Suprapubic skin (tissue), 3 donors: ENCODE results near the gene CDC42BPA.

ENCODE experiments used
- EP300 ChIP-seq: sonication (generic); formaldehyde crosslinking; IDR thresholded peaks from one replicate; pipeline ENCODE4 v1.6.1; 2017; ENCODE audit warnings: antibody characterized with exemption
- POLR2A ChIP-seq, 2 donors: fragments of 450-650 bp; IDR thresholded peaks; one replicate each; pipeline ENCODE4 v1.6.1; 2017; ENCODE audit warnings: antibody characterized with exemption in 2 of 2, mild to moderate bottlenecking in 2 of 2, moderate library complexity in 2 of 2
- TF ChIP-seq, protein P1 (sequence below), 2 donors: fragments of 200-600 bp in 1 of 2; fragments of 450-650 bp in 1 of 2; sonication (generic) in 1 of 2; IDR thresholded peaks; one replicate each; pipeline ENCODE4 v1.5.1; 2016 to 2019; ENCODE audit warnings: antibody characterized with exemption in 2 of 2, mild to moderate bottlenecking in 1 of 2, moderate library complexity in 1 of 2

DNA sequence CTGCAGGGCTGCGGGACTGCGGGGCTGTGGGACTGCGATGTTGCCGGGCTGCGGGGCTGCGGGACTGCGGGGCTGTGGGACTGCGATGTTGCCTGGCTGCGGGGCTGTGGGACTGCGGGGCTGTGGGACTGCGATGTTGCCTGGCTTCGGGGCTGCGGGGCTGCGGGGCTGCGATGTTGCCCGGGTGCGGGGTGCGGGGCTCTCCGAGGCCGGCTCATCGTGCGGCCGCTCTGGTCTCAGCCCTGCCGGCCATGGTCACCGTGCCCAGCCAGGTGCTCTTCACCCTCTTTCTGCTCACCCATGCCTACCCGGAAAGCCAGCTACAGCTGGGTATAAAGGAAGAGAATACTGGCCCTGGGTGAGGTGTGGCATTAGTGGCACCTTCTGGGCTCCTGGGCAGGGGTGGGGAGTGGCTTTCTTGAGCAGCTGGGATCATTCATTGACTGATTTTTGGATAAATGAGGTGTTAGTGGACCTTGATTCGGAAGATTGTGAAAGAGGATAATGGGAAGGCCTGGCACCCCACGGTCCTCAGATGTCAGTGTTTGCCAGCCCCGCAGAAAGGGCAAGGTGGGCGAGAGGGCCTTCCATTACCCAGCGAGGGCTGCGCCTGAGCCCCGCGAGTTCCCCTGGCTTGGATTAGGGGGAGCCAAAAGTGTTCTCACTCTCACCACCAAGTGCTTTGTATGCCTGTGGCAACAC lies 341.9 kb downstream of the CDC42BPA start:
- TF ChIP-seq, protein P1, sequence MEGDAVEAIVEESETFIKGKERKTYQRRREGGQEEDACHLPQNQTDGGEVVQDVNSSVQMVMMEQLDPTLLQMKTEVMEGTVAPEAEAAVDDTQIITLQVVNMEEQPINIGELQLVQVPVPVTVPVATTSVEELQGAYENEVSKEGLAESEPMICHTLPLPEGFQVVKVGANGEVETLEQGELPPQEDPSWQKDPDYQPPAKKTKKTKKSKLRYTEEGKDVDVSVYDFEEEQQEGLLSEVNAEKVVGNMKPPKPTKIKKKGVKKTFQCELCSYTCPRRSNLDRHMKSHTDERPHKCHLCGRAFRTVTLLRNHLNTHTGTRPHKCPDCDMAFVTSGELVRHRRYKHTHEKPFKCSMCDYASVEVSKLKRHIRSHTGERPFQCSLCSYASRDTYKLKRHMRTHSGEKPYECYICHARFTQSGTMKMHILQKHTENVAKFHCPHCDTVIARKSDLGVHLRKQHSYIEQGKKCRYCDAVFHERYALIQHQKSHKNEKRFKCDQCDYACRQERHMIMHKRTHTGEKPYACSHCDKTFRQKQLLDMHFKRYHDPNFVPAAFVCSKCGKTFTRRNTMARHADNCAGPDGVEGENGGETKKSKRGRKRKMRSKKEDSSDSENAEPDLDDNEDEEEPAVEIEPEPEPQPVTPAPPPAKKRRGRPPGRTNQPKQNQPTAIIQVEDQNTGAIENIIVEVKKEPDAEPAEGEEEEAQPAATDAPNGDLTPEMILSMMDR (IDR thresholded peaks at IDR 0.05): no peak
- TF ChIP-seq POLR2A (IDR thresholded peaks at IDR 0.05): no peak
- TF ChIP-seq EP300: no peak
